M059J (cell line): ENCODE results near the gene MSH3. TPM values are rescaled to one million over a fixed set of nuclear protein-coding genes. Genes with fewer than 3 reads are reported as not detected.
"Not testable (repeated sequence)": the region's sequence is repeated elsewhere in the genome, so short reads cannot be mapped to it uniquely, and the experiment has no call there.

Experiments
- DNase-seq: peaks from one replicate; pipeline ENCODE4 v3.0.0-alpha.2; 2012; ENCODE audit warnings: low read depth
- total RNA-seq: library from RNA; depleted of rRNA; stranded (reverse); fragments of >200 nt; shearing (Covaris generic); gene quantifications from 2 replicates; pipeline ENCODE4 v1.2.3, GENCODE V29; 2014

Gene MSH3
- total RNA-seq, 1 experiment from 2014 or later = 10.1 TPM

GRCh38 chr5:80755626-80756025 is 101.2 kb downstream of the MSH3 start:
- peak; percentile 58 for DNase-seq

- DNase-seq = no peak
Measured at GRCh38 chr5:80756292-80756691, 101.8 kb downstream of the MSH3 start.

DNA sequence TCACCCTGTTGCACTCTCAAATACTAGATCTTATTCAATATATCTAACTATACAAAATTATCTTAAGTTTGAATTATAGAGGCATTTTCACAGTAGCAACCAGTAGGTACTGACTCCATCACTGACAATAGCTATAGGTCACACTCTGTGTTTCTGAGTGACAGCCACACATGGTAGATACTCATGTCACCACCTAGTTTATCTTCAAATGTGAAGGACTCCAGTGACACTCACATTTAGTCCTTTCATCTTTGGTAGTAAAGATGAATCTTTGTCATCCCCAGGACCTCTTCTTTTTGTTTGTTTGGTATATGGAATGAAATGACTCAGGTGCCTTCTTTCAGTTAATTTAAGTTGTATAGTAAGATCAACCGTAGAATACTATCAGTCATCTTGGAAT is 102.8 kb downstream of the MSH3 start:
- DNase-seq = no peak

DNA sequence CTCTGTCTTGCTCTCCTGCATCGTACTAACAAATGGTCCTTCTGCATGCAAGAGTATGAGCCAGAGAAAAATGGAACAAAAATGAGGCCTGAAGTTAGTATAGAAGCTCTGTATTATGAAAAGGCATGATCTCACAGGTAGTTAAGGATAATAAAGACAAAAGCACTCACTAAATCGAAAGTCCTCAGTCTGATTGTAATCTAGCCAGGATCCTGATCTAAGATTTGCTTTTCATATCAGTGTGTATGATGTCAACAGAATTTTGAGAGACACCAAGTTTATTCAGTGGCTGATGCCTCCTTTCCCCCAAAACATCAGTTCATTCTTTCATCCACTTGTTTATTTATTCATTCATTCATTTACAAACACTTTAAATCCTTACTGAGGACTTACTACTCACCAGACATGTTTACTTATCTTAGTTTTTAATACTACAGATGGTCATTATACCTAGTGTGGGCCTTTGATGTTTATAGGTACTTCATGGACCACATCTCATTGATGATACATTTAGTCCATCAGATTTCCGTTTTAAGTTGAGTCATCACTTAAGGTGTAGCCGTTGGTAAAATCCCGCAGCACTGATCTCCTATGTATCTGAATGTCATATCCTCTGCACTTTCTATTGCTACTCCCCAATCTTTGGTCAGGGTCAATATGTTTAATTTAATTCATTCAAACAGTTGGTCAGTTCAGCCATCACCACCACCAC is 105.6 kb downstream of the MSH3 start:
- DNase-seq = no peak

- DNase-seq = no peak
Measured at GRCh38 chr5:80760680-80761079, 106.2 kb downstream of the MSH3 start.

GRCh38 chr5:80761176-80761575 is 106.7 kb downstream of the MSH3 start:
- DNase-seq = no peak

- peak; percentile 12 for DNase-seq
Measured at GRCh38 chr5:80761966-80762365, 107.5 kb downstream of the MSH3 start.

DNA sequence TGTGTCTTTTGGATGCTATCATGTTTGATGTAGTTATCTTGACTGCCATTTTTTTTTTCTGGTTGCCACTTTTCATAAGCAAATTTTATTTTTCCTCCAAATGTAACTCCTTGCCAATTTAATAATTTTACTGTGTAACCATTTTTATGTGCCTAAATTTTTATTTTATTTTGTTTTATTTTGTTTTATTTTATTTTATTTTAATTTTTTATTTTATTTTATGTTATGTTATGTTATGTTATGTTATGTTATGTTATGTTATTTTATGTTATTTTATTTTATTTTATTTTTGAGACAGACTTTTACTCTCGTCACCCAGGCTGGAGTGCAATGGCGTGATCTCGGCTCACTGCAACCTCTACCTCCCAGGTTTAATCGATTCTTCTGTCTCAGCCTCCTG is 108.1 kb downstream of the MSH3 start:
- no peak for DNase-seq

DNA sequence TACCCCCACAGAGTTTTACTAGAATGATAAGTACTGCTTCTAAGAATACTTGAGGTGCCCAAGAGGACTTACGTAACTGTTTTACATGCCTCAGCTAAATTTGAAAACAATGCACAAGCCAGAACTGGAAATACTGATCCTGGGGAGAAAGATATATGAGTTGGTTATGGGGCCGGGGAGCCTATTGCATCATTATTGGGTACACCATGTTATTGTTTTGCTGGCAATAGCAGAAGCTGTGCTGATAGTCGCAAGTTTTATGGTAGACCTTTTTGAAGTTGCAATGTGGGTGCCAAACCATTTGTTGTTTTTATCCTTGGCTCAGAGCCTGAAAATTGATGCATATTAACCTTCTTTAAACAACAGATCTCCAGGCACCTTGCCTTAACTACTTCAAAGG is 108.8 kb downstream of the MSH3 start:
- DNase-seq = peak; percentile 35

DNA sequence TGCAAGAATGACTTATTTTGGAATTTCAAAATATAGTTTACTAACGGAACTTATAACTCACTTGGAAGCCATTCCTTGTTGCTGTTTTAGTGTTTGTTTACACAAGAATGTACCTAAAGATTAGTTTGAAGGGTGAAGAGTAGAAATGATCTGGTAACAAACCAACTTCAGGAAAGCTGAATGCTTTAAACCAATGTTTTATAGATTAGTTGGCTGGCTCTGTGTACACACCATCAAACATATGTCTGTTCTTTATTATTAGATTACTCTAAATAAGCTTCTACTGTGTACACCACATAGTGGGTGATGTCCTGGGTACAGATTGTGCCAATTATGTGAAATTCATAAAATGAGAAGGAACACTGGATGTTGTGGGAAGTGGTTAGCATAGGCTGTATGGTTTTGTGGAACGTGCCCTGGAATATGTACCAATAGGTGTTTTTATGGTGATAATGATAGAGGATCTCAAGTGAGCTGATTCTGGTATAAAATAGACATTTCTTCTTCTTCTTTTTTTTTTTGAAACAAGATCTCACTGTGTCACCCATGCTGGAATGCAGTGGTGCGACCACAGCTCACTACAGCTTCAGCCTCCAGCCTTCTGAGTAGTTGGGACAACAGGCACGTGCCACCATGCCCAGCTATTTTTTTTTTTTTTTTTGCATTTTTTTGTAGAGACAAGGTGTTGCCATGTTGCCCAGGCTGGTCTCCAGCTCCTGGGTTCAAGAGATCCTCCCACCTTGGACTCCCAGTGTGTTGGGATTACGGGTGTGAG is 109.6 kb downstream of the MSH3 start:
- DNase-seq = peak; percentile 75

GRCh38 chr5:80764786-80765185 is 110.3 kb downstream of the MSH3 start:
- DNase-seq = no peak

GRCh38 chr5:80777347-80778287 is 123.2 kb downstream of the MSH3 start:
- no peak for DNase-seq

DNA sequence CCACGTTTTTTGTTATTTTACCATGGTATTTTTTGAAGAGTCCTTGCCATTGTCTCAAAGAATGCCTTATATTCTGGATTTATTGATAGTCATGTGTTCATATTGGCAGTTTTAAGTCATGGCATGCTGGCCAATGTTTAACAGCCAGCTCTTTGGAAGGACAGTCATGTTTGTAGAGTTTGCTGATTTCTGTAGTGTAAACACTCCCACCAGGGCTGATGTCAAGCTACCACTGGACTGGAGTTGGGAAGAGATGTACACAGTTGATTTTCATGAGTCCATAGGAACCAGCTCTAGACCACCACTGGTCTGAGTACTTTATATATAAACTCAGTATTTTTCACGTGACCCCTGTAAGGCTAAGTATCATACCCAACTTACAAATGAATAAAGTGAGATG is 125.6 kb downstream of the MSH3 start:
- no peak for DNase-seq

GRCh38 chr5:80780761-80781285 is 126.4 kb downstream of the MSH3 start:
- peak; percentile 25 for DNase-seq

GRCh38 chr5:80781356-80781755 is 126.9 kb downstream of the MSH3 start:
- peak; percentile 79 for DNase-seq

GRCh38 chr5:80782626-80783025 is 128.2 kb downstream of the MSH3 start:
- DNase-seq = no peak

DNA sequence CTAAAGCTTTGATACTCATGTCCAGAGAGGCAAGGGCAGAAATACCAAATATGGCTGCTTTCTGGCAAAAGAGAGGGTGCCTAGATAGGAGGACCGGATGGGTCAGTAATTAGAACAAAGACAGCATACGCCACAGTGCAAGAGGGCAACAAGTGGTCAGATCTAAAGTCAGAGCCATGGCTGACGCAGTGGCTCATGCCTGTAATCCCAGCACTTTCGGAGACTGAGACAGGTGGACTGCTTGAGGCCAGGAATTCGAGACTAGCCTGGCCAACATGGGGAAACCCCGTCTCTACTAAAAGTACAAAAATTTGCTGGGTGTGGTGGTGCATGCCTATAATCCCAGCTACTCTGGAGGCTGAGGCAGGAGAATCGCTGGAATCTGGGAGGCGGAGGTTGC is 129.3 kb downstream of the MSH3 start:
- DNase-seq = not testable (repeated sequence)

DNA sequence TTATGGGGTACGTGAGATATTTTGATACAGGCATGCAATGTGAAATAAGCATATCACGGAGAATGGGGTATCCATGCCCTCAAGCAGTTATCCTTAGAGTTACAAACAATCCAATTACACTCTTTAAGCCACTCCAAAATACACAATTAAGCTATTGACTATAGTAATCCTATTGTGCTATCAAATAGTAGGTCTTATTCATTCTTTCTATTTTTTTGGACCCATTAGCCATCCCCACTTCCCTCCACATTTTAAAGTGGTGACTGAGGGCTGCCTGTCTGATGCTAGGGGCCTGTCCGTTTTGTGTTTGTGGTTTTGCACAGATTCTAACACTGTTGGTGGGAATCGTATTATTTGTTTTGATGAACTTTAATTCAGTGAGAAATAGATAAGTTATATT is 130.0 kb downstream of the MSH3 start:
- DNase-seq = no peak

- not testable (repeated sequence) for DNase-seq
Measured at GRCh38 chr5:80789319-80790016, 135.0 kb downstream of the MSH3 start.

GRCh38 chr5:80790698-80791097 is 136.2 kb downstream of the MSH3 start:
- no peak for DNase-seq

DNA sequence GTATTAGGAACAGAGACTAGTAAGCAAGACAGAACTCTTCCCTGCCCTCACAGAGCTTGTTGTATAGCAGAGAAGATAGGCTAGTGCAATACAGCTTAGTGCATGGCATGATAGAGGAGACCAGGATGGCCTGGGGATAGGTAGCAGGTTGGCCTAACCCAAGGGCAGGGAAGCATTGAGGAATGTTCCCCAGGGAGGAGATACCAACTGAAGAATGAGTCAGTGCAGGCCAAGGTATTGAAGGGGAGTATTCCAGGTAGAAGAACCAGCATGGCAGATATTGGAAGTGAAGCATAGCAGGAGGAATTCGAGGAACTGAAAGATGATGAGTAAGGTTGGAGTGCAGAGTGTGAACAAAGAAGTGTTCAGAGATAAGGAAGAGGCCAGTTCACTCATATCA is 138.9 kb downstream of the MSH3 start:
- DNase-seq = no peak
